Lower leg skin (tissue), 4 donors: ENCODE results near the gene NACC1. TPM values are rescaled to one million over a fixed set of nuclear protein-coding genes. Genes with fewer than 3 reads are reported as not detected.
"Not testable (repeated sequence)": the region's sequence is repeated elsewhere in the genome, so short reads cannot be mapped to it uniquely, and the experiment has no call there.

Experiments used
- DNase-seq, 2 donors: peaks; one replicate each; pipeline ENCODE4 v3.0.0-alpha.2; 2019; ENCODE audit warnings: low spot score in 2 of 2
- H3K4me3 ChIP-seq: fragments of 200-600 bp; sonication (generic); 2 replicates; pipeline ENCODE4 v1.5.1; 2017; ENCODE audit warnings: mild to moderate bottlenecking, low read depth; ENCODE audit not compliant: poor library complexity, severe bottlenecking
- POLR2A ChIP-seq, 2 donors: fragments of 450-650 bp; IDR thresholded peaks; one replicate each; pipeline ENCODE4 v1.6.1; 2016 to 2017; ENCODE audit warnings: antibody characterized with exemption in 2 of 2, mild to moderate bottlenecking in 1 of 2, moderate library complexity in 1 of 2
- WGBS, 2 donors: methylation state at CpG; one replicate each; pipeline ENCODE4 v1.1.5; 2018; 5-methylcytosine and 5-hydroxymethylcytosine counted together
- intact Hi-C: fragments of 100-400 bp; cut with DNase I; formaldehyde crosslinking; loops from one replicate; pipeline ENCODE4 v1.15.0; 2023; ENCODE audit warnings: low total_unique reads
- total RNA-seq, 4 donors: library from RNA; depleted of rRNA; stranded (reverse); fragments of >200 nt; gene quantifications; one replicate each; pipeline ENCODE4 v1.1.0, GENCODE V29; 2016
- TF ChIP-seq, protein P1 (sequence below), 3 donors: fragments of 450-650 bp; IDR thresholded peaks; one replicate each; pipeline ENCODE4 v1.5.1; 2016; ENCODE audit warnings: antibody characterized with exemption in 3 of 3, mild to moderate bottlenecking in 3 of 3, moderate library complexity in 2 of 3

The NACC1 gene
- total RNA-seq, 4 donors from 2014 or later: 21.4 to 46.1 (median 39.8) TPM

DNA sequence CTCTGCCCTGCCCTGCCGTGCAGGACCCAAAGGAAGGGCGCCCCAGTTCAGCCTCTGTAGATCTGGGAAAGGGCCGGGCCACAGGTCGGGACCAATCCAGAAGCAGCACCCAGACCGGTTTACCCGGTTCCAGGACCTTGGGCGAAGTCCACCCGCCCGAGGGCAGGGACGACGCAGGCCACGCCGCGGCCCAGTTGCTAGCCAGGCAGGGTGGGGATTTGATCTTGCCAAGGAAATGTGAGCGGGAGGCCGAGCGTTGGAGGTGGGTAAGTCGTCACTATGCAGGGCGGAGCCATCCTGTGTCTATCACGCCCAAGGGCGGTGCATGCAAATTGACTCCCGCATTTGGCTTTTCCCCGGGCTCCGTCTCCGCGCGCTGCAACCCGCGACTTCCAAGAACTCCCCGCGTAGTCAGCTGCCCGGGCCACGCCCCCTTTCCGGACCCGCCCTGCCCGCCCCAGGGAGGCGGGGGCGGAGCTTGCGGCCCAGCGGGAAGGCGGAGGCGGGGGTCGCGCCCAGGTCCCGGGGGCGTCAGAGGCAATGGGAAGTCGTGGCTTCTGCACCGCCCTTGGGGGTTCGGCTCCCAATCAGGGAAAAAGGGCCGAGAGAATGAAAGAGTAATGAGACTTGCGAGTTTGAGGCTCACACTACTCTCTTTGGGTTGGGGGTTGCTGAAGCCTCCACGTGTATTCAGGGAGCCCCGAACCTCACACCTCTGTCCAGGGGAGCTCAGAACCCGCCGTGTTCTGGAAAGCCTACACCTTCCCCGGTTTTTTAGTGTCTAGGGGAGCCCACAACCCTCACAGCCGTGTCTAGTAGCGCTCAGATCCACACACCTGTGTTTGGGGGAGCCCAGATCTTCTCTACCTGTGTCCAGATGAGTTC lies 44.9 kb downstream of the NACC1 start:
- TF ChIP-seq, protein P1, sequence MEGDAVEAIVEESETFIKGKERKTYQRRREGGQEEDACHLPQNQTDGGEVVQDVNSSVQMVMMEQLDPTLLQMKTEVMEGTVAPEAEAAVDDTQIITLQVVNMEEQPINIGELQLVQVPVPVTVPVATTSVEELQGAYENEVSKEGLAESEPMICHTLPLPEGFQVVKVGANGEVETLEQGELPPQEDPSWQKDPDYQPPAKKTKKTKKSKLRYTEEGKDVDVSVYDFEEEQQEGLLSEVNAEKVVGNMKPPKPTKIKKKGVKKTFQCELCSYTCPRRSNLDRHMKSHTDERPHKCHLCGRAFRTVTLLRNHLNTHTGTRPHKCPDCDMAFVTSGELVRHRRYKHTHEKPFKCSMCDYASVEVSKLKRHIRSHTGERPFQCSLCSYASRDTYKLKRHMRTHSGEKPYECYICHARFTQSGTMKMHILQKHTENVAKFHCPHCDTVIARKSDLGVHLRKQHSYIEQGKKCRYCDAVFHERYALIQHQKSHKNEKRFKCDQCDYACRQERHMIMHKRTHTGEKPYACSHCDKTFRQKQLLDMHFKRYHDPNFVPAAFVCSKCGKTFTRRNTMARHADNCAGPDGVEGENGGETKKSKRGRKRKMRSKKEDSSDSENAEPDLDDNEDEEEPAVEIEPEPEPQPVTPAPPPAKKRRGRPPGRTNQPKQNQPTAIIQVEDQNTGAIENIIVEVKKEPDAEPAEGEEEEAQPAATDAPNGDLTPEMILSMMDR (IDR thresholded peaks at IDR 0.05): peak in 1 of 3 donors; percentile 26
- TF ChIP-seq POLR2A (IDR thresholded peaks at IDR 0.05): peak in 1 of 2 donors; percentile 8
- intact Hi-C loops: no loop called here
- 2 to 5% methylated on average over 23 to 58 of the region's 58 CpGs for WGBS, 2 donors
- H3K4me3 ChIP-seq: no peak overlapping the region
- peak; percentile 96 to 99 for DNase-seq

DNA sequence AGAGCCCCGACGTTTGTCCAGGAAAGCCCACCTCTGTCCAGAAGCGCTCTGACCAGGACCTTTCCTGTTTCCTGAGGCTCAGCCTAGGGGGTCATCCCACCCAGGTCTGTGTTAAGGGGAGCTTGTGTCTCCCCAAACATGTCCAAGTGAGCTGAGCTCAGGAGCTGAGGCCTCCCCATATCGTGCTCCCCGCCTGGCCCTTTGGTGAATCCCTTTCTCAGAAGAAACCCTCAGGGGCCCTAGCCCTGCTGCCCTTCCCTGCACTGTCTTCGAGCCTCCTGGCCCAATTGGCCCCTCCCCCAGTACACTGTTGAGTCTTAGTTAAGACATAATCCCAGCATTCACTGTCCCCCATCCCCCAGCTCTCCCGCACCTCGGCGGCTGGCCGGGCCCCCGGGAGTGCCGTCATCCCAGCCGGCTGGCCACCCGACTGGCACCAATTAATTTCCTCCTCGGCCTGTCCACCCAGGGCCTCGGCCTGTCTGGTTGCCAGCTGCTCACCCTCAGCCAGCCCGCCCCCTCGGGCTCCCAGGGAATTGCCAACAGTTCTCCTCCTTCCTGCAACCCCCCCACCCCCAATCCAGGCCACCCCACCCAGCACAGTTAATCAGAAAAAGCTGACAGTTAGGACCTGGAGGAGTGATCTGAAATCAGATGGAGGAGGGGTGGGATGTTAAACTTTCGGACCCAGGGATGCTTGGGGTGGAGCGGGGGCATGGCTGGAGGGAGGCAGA lies 45.7 kb downstream of the NACC1 start:
- peak; percentile 68 to 94 for DNase-seq
- 6 to 9% methylated on average over 16 to 20 of the region's 20 CpGs for WGBS, 2 donors
- intact Hi-C loops: no loop called here
- H3K4me3 ChIP-seq: no peak overlapping the region
- no peak for TF ChIP-seq POLR2A (IDR thresholded peaks at IDR 0.05)
- TF ChIP-seq, protein P1 (IDR thresholded peaks at IDR 0.05): no peak

DNA sequence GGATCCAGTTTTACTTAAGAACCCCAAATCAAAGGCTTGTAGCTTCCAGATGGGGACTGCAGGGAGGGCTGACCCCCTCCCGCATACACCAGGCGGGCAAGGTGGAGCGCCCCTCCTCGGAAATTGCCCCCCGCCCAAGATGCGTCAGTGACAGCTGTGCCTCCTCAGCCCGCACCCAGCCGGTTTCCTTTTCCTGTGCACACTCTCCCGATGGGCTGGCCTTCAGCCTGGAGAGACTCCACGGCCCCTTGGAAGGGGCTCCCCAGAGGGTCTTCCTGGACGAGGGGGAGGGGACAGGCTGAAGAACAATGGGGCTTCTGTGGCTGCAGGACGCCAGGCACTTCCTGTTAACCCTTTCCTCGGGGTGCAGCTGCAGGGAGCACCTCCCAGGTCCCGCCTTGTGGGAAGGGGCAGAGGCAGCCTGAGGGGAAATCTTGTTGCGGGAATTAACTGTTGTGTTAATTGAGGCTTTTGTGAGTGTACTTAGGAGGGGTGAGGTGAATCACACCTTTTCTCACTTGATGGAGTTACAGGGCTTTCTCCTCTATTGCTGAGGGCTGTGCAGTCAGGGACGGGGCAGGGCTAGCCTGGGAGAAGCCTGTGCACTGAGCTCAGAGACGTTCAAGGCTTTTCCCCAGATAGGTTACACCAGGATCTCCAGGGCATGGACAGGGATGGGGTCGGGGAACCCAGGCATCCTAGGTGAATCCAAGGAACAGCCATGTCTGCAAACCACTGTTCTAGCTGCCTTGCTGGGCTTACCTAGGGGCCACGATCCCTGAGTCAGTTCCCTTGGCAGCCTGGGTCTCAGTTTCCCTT lies 46.5 kb downstream of the NACC1 start:
- intact Hi-C loops: no loop called here
- peak; percentile 29 to 89 for DNase-seq
- TF ChIP-seq, protein P1 (IDR thresholded peaks at IDR 0.05): no peak
- no peak for TF ChIP-seq POLR2A (IDR thresholded peaks at IDR 0.05)

GRCh38 chr19:13165162-13165997 lies 47.3 kb downstream of the NACC1 start:
- intact Hi-C loops: no loop called here
- 76 to 78% methylated on average over 19 of the region's 19 CpGs for WGBS, 2 donors
- no peak for DNase-seq
- H3K4me3 ChIP-seq: no peak overlapping the region
- no peak for TF ChIP-seq POLR2A (IDR thresholded peaks at IDR 0.05)
- TF ChIP-seq, protein P1 (IDR thresholded peaks at IDR 0.05): no peak

More for the DNA sequence above, 46.5 kb downstream of the NACC1 start:
- WGBS, 2 donors: 13 to 15% methylated on average over 18 to 19 of the region's 19 CpGs
- no peak overlapping the region for H3K4me3 ChIP-seq

DNA sequence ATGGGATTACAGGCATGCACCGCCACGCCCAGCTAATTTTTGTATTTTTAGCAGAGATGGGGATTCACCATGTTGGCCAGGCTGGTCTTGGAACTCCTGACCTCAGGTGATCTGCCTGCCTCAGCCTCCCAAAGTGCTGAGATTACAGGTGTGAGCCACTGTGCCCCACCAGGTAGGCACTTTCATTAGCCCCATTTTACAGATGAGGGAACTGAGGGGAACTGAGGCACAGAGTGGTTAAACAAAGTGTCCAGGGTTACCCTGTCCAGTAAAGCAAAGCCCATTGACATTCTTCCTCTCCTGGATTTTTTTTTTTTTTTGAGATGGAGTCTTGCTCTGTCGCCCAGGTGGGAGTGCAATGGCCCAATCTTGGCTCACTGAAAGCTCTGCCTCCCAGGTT lies 48.1 kb downstream of the NACC1 start:
- H3K4me3 ChIP-seq, intact Hi-C loops, DNase-seq: not testable (repeated sequence)
- WGBS, 2 donors: 99 to 100% methylated on average over 3 of the region's 3 CpGs
